GM21786 (cell line): Measurements from ENCODE around the gene NUP98.

Source experiments
- ATAC-seq: cut with Tn5 transposase; IDR thresholded peaks from one replicate; pipeline ENCODE4 v1.9.1; 2021; ENCODE audit not compliant: unreplicated experiment

Gene NUP98

DNA sequence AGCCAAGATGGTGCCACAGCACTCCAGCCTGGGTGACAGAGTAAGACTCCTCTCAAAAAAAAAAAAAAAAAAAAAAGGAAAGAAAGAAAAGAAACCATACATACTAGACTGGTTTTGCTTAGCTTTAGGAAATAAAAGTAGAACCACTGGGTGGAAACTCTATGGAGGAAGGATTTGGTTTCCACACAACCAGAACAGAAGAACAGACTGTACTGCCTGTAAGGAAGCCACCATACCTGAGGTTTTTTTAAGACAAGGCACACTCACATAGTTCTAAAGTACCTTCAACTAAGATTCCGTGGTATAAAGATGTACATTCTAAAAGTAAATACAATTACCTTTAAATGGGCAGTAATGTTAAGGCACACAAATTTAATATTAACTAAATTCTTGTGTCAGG lies 58.6 kb downstream of the NUP98 start:
- no peak for ATAC-seq

DNA sequence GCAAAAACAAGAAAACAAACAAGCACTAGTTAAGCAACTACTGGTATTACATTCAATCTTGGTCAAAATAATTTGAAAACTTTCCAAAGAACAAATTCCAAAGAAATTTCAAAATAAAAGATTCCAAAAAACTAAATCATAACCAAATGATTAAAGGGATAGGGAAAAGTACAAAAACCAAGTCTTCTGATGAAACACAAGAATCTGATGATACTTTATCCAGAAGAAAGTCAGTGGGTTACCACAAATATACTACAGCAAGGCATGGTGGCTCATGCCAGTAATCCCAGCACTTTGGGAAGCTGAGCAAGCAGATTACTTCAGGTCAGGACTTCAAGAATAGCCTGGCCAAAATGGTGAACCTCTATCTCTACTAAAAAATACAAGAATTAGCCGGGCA lies 59.1 kb downstream of the NUP98 start:
- ATAC-seq = no peak

DNA sequence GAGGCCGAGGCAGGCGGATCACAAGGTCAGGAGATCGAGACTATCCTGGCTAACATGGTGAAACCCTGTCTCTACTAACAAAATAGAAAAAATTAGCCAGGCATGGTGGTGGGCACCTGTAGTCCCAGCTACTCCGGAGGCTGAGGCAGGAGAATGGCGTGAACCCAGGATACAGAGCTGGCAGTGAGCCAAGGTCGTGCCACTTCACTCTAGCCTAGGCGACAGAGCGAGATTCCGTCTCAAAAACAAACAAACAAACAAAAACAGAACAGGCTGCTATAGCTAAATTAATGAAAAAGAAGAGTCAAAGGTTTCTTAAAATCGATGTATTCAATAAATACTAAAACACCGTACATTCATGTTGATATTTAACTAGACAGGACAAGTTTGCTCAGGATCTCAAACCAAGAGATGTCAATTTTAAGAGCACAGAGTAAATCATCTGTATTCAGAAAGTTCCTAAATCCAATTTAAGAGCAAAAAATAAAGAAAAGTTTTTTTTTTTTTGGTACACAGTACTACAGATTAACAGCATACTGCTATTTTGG lies 59.9 kb downstream of the NUP98 start:
- no peak for ATAC-seq

DNA sequence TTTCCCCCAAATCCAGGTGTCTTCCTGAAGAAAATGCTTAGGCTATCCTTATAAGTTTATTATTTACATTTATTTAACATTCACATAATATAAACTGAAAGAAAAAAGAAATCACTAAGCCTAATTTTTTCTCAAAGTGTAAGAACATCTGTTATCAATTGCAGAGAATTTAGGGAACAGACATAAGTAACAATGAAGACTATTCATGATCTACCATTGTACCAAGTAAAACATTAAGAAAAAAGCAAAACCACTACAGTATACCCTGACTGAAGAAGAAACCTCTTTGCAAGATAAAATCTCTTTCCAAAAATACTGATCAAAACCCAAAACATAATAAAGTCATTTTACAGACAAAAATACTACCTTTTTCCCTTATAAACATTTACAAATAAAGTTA lies 60.5 kb downstream of the NUP98 start:
- ATAC-seq = no peak

DNA sequence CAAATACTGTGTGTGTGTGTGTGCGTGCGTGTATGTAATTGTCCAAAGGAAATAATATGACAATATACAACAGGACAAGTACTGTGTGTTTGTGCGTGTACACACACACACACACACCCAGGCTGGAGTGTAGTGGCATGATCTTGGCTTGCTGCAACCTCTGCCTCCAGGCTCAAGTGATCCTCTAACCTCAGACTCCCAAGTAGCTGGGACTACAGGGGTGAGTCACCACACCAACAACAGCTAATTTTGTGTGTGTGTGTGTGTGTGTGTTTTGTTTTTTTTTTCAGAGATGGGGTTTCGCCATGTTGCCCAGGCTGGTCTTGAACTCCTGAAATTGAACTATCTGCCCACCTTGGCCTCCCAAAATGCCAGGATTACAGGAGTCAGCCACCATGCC lies 61.5 kb downstream of the NUP98 start:
- no peak for ATAC-seq

DNA sequence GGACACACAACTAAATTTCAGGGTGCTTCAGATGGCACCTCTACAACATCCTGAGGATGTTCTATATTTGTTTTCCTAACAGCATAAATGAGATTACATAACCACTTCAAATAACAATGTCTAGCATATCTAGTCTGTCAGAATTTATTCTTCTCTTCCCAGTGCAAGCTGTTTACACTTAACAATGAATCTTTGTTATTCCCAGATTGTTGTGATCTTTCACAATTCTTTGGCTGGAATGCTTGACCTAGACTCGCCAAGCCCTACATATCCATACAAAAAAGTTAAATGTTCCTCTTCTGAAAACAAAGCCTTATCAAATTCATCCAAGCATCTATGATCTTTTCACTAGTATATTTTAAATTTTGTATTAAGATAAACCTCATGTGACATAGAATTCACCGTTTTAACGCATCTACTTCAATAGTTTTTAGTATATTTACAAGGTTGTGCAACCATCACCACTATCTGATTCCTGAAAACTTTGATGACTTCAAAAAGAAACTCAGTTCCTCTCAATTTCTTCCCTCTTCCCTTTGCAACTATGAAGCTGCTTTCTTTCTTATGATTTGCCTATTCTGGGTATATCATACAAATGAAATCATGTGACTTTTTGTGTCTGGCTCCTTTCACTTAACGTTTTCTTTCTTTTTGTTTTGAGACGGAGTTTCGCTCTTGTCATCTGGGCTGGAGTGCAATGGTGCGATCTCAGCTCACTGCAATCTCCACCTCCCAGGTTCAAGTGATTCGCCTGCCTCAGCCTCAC lies 64.5 kb downstream of the NUP98 start:
- ATAC-seq = no peak

DNA sequence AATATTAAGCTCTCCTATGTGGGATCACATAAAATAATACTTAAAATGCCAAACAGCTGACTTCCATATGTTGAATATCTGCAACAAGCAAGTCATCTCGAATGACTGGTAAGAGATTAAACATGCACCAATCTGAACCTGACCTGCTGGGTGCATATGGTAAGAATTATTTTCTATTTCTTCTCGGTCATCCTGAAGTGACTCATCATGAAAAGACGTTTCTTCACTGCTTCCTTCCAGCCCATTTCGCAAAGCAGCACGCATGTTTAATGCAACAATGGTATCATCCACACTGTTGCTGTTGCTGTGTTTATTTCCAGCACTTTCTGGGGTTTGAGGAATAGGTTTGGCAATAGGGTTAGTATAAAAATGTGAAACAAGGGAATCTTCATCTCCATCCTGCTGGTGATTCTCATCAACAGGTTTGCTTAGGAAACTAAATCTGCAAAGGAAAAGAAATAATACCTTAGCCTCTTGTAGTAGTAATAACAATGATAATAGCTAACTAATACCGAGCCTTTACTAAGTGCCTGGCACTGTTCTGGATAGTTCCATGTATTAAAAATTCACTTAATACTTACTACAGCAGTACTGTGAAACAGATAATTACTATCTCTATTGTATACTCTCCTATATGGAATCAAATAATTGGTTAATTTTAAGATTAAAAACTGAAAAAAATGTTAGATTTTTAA lies 74.2 kb downstream of the NUP98 start:
- no peak for ATAC-seq

DNA sequence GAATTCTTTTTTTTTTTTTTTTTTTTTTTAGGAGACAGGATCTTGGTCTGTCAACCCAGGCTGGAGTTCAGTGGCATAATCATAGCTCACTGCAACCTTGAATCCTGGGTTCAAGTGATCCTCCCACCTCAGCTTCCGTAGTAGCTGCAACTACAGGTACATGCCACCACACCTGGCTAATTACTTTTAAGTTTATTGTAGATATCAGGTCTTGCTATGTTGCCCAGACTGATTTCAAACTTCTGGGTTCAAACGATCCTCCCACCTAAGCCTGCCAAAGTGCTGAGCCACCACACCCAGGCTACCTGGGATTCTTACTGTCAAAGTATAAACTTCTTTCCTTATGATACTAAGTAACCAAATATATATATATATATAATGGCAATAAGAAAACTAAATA lies 75.3 kb downstream of the NUP98 start:
- no peak for ATAC-seq

DNA sequence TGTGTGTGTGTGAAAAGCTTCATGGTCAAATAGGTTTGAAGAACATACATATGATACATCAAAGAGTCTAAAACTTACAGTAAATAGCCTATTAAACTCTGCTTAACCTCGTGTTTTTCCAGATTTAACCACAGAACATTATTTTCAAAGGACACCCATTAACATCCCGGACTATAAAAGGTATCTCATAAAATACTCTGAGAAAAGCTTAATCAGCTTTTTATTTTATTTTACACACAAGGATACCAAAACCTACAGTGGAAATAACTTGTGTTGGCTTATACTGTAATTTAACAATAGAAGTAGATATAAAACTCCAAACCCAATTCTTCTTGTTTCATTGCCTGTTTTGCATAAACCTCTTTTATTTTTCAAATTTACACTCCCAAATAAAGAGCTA lies 76.4 kb downstream of the NUP98 start:
- ATAC-seq = no peak

DNA sequence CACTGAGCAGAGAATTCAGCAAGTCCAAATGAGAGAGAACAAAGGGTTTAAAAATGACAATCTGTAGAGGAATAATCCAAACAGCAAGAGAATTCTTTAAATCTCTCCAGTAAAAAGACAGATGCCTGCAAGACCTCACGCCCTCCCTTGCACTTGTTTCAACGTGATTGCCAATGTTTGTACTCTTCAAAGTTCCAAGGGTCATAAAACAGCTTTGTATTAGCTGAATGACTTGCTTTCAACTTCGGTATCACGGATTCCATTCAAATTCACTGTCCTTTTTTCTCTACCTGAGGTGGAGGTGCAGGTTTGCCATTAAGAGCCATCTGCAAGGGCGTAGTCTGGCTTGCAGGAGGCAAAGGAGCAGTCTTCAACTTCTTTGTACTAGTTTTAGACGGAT lies 85.1 kb downstream of the NUP98 start:
- no peak for ATAC-seq

DNA sequence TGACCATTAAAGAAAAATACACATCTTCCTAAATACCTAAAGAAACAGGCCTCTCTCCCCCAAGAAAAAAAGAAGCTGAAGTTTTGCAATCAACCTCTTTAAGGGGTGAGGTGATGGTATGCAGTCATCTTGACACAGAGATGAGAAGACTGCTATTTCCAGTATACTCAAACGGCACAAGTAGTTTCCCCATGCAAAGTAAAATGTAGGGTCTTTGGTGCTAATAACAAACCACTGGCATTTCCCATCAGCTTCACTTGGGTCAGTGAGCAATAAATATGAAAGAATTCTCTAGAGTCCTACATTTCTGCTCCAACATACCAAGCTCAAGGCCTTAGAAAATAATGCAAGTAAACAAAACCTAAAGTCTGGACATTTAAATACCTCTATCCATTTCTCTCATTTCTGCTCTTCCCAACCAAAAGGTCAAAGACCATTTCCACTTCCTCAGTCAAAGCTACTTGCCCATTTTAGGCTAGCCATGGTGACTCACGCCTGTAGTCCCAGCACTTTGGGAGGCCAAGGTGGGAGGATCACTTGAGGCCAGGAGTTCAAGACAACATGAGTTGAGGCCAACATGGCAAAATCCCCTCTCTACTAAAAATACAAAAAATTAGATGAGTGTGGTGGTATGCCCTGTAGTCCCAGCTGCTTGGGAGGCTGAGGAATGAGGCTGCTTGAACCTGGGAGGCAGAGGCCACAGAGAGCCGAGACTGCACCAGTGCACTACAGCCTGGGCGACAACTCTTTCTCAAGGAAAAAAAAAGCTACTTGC lies 86.7 kb downstream of the NUP98 start:
- no peak for ATAC-seq

DNA sequence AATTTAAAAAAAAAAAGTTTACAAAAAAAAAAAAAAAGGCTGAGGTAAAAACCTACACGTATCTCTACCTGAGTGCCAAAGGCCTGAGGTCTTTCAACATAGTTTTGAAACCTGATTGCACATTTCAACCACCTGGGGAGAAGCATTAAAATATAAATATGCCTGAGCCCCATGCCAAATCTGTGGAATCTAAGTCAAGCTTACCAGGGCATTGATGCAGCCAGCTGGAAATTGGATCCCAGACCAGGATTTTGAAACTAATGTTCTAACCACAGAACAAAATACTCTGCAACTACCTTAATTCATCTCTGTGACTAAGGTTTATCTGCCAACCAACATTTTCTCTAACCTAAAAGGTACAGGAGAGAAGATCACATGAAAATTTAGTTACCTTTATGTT lies 87.4 kb downstream of the NUP98 start:
- ATAC-seq = no peak

DNA sequence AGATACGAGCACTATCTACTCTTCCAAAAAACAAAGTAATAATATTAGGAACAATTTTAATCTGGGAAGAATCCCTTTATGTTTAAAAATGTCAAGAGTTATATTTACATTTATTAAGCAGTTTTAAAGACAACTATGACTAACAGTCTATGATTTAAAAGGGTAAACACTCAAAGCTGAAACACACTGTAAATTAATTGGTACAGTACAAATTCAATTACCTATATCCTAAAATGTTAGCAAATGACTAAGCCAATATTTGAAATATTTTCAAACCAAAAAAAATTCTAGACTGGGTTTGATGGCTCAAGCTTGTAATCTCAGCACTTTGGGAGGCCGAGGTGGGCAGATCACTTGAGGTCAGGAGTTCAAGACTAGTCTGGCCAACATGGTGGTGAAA lies 90.2 kb downstream of the NUP98 start:
- no peak for ATAC-seq

DNA sequence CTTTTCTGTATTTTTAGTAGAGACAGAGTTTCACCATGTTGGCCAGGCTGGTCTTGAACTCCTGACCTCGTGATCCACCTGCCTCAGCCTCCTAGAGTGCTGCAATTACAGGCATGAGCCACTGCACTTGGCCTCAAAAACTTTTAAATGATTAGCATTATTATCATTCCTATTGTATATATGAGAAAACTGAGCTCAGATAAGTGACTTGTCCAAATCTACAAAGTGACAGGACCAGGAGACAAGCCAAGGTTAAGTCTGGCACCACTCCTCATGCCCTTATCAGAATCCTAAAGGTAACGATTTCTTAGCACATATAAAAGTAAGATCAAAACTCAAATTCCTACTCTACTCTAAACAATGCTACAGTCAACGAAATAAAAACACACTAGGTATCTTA lies 94.0 kb downstream of the NUP98 start:
- ATAC-seq = no peak

DNA sequence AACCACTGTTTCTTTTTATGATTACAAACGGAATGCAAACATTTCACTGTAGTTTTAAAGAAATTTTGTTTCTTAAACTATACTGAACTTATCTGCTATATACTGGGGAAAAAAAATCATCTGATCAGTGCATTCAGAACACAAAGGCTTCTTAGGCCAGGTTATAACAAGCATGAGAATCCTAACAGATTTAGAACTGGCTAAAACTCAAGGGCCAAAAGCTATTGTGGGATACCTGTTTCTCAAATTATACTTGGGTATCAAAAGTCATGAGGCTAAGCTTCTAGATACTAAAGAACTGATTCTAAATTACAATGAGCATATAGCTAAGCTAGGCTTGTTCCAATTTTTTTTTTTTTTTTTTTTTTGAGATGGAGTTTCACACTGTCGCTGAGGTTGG lies 96.4 kb downstream of the NUP98 start:
- ATAC-seq = no peak

DNA sequence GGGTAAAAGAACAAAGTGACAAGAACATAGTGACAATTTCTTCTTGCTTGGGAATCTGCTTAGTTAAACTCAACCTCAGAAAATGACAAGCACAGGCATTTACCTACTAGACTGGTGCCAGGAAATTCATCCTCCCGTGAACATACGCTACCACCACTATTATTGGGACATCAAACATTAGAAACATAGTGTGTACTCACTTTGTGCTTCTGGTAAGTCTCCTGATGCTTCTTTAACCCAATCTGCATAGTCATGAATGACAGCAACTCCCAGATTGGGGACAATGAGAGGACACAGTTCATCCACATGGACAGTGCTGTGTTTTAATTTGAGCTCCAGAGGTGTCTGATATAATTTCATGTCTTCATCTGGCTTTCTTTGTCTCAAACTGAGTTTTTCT lies 96.9 kb downstream of the NUP98 start:
- no peak for ATAC-seq

DNA sequence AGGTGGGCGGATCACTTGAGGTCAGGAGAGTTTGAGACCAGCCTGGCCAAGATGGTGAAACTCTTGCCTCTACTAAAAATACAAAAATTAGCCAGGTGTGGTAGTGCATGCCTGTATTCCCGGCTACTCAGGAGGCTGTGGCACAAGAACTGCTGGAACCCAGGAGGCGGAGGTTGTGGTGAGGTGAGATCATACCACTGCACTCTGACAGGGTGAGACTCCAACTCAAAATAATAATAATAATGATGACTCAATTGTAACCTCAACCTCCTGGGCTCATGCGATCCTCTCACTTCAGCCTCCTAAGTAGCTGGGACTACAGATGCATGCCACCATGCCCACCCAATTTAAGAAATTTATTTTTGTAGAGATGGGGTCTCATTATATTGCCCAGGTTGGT lies 110.6 kb downstream of the NUP98 start:
- ATAC-seq = no peak

DNA sequence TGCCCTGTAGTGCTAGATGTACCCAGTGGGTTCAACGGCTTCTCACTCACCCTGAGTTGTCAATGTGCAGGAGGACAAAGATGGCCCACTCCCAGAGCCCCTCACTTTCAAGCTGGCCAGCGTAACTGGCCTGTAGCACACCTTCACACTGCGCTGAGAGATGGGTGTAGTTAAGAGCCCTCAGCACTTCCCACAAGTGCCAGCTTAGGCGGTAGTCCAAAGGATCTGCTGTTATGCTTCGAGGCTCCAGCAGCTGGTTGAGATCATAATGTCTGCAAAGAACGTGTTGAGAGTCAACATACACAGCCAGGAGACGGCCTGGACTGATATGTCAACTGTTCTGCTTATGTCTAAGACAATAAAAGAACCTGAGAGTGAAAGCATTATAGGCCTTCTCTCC lies 111.4 kb downstream of the NUP98 start:
- no peak for ATAC-seq

DNA sequence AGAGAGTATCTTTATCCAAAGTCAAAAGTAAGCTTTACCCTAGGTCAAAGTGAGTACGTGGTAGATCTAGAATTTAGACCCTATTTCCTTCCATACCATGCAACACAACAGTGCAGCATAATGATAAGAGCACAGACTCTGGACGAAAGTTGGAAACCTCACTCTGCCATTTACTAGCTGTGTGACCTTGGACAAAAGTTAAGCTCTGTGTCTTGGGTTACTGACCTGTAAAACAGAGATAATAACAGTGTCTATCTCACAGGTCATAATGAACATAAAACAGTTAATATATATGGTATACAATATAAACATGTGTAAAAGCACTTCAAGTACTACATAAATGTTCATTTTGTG lies 112.6 kb downstream of the NUP98 start:
- no peak for ATAC-seq

DNA sequence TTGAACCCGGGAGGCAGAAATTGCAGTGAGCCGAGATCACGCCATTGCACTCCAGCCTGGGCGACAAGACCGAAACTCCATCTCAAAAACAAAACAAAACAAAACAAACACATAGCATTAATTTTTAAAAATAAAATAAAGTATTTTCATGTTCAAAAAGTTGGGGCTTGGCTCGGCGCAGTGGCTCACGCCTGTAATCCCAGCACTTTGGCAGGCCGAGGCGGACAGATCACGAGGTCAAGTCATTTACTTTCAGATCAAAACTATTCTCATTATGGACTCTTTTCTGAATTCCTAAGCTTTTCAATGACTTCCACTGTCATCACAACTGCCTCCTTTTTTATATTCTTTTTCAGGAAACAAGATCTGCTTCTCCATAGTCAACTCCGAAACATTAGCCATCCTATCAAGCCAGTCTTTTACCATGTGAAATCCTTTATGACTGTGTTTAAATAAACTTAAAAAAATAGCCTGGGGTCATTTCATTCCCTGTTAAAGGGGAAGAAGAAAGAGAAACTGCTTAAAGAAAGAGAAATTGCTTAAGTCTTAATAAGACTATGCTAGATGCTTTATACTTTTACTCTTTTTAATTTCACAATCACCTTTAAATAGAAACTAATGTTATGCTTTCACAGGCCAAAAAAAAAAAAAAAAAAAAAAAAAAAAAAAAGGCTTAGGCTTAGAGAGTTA lies 113.1 kb downstream of the NUP98 start:
- no peak for ATAC-seq

DNA sequence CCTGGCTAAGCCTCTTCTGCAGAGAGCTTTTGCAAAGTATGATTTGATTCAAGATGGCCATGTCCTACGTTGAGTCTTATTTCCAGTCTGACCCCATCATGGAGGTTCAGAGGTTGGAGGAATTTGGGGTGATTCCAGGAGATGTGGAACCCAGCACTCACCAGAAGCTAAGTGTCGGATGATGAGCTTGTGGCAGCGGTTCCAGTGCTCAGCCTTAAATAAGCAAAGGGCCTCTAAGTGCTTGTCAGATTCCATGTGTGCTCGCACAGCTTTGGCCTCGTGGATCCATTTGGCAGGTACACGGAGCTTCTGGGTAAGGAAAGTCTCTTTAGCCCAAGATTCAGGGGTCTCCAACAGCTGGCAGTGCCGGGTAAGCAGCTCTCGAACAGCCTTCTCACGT lies 114.3 kb downstream of the NUP98 start:
- ATAC-seq = no peak
